Kidney (tissue), 14 donors: ENCODE results near the gene SRRM2. TPM values are rescaled to one million over a fixed set of nuclear protein-coding genes. Genes with fewer than 3 reads are reported as not detected.
A peak's percentile ranks its signal among the peaks of the same experiment; 100 is the strongest.

Source experiments
- DNase-seq, 5 donors: peaks; one replicate each; pipeline ENCODE4 v3.0.0-alpha.2; 2013 to 2020
- FAIRE-seq: peaks from 2 replicates; lab custom pipeline; 2012; peaks lifted over from hg19 to GRCh38; lab: Jason Lieb, UNC
- H3K27ac ChIP-seq, 2 donors: one replicate each; pipeline ENCODE4 v1.7.0; 2013; ENCODE audit warnings: low read depth in 2 of 2, low read length in 2 of 2, inconsistent platforms in 1 of 2
- H3K27me3 ChIP-seq: one replicate; pipeline ENCODE4 v1.7.1; 2013; ENCODE audit warnings: low read length, inconsistent platforms; ENCODE audit not compliant: control insufficient read depth, insufficient read depth
- H3K36me3 ChIP-seq, 3 donors: one replicate each; pipeline versions ENCODE4 v1.7.0 to v1.7.1; 2013; ENCODE audit warnings: low read length in 3 of 3, control low read depth in 1 of 3, inconsistent platforms in 1 of 3; ENCODE audit not compliant: insufficient read depth in 3 of 3, control insufficient read depth in 2 of 3
- H3K4me1 ChIP-seq, 3 donors: one replicate each; pipeline versions ENCODE4 v1.7.0 to v1.7.1; 2013; ENCODE audit warnings: low read length in 3 of 3, inconsistent platforms in 1 of 3, low read depth in 1 of 3; ENCODE audit not compliant: control insufficient read depth in 2 of 3, insufficient read depth in 2 of 3
- H3K4me3 ChIP-seq, 3 donors: one replicate each; pipeline versions ENCODE4 v1.7.0 to v1.8.1; 2013; ENCODE audit warnings: low read length in 3 of 3, control low read depth in 1 of 3, inconsistent platforms in 1 of 3
- H3K9ac ChIP-seq, 3 donors: one replicate each; pipeline versions ENCODE4 v1.7.0 to v1.7.1; 2013; ENCODE audit warnings: low read length in 3 of 3, control low read depth in 1 of 3, inconsistent platforms in 1 of 3
- H3K9me3 ChIP-seq, 3 donors: one replicate each; pipeline versions ENCODE4 v1.7.0 to v1.7.1; 2013; ENCODE audit warnings: low read length in 3 of 3, control low read depth in 1 of 3, inconsistent platforms in 1 of 3; ENCODE audit not compliant: control insufficient read depth in 2 of 3, insufficient read depth in 1 of 3
- CTCF ChIP-seq: IDR thresholded peaks from 3 replicates; pipeline ENCODE4 v1.5.1; 2012; ENCODE audit warnings: mild to moderate bottlenecking, moderate library complexity, borderline replicate concordance; ENCODE audit not compliant: insufficient read depth; ENCODE audit errors: extremely low read depth
- intact Hi-C: fragments of 100-400 bp; cut with DNase I; formaldehyde crosslinking; loops from one replicate; pipeline ENCODE4 v1.11.1; 2022
- polyA plus RNA-seq: library from polyadenylated mRNA; stranded (reverse); fragments of 350-450 nt; fragmentation: Illumina TruSeq; extraction: RNeasy Lipid Tissue Mini Kit (QIAGEN cat#74804); gene quantifications from one replicate; pipeline ENCODE4 v1.2.3, GENCODE V29; 2014; ENCODE audit warnings: low read depth, low replicate concordance; ENCODE audit not compliant: insufficient read depth
- total RNA-seq: library from RNA; stranded (reverse); fragmentation: NEBNext Ultra II Directional; extraction: Animal tissue kit (Norgen Biotek cat#: 25700); gene quantifications from one replicate; pipeline ENCODE4 v1.2.1, GENCODE V29; 2021
- donor health status: control.
- donor health status: control.
- donor health status: control.
- donor health status: control.
- donor health status: control.
- donor health status: DM: yes; HTN: yes; CAD: no.
- donor health status: Normal renal cell carcinoma (clear cell type).

Gene SRRM2
- total and polyA plus RNA-seq, 2 donors from 2014 or later: 386 to 621 TPM

- peaks cover 0 to 2% (median 0%) of the 10 kb centered on the region in 3 donors for H3K4me1 ChIP-seq
- intact Hi-C loops: no loop called here
- no peaks in the 10 kb centered on the region for H3K9me3 ChIP-seq
- no peaks in the 10 kb centered on the region for H3K36me3 ChIP-seq
- no peak overlapping the region for H3K4me3 ChIP-seq
- H3K27ac ChIP-seq: no peak overlapping the region
- H3K9ac ChIP-seq: no peak overlapping the region
- no peaks in the 10 kb centered on the region for H3K27me3 ChIP-seq
- no peak for FAIRE-seq
- peak in 1 of 5 donors; percentile 65 for DNase-seq
- TF ChIP-seq CTCF: no peak
These were observed 36.2 kb upstream of the SRRM2 start for GRCh38 chr16:2715966-2716885.

GRCh38 chr16:2716948-2717347 is 35.5 kb upstream of the SRRM2 start:
- Histone ChIP-seq H3K9ac (no peak overlapping the region), H3K27ac (no peak overlapping the region), H3K4me3 (no peak overlapping the region), H3K27me3 (no peaks in the 10 kb centered on the region), H3K36me3 (no peaks in the 10 kb centered on the region), H3K4me1 (peaks cover 0 to 4% (median 0%) of the 10 kb centered on the region in 3 donors), H3K9me3 (no peaks in the 10 kb centered on the region)
- FAIRE-seq: no peak
- intact Hi-C loops: no loop called here
- DNase-seq: no peak
- TF ChIP-seq CTCF: no peak

- FAIRE-seq (no peak), DNase-seq (peak in 1 of 5 donors; percentile 60)
- Histone ChIP-seq H3K9ac (no peak overlapping the region), H3K4me3 (no peak overlapping the region), H3K4me1 (peaks cover 0 to 4% (median 0%) of the 10 kb centered on the region in 3 donors), H3K36me3 (no peaks in the 10 kb centered on the region), H3K27ac (no peak overlapping the region), H3K27me3 (no peaks in the 10 kb centered on the region), H3K9me3 (no peaks in the 10 kb centered on the region)
- TF ChIP-seq CTCF: no peak
- intact Hi-C loops: no loop called here
These were observed 34.8 kb upstream of the SRRM2 start for GRCh38 chr16:2717383-2718263.
